GM10266 (cell line): ENCODE measurements around the gene RAI1.

ENCODE experiments used
- DNase-seq: peaks from one replicate; pipeline ENCODE4 v3.0.0; 2012; ENCODE audit errors: extremely low spot score
- CTCF ChIP-seq: IDR thresholded peaks from 2 replicates; pipeline ENCODE4 v1.5.1; 2012; ENCODE audit warnings: mild to moderate bottlenecking, low read depth; ENCODE audit not compliant: control insufficient read depth, insufficient read depth; ENCODE audit errors: missing control alignments

RAI1 gene

DNA sequence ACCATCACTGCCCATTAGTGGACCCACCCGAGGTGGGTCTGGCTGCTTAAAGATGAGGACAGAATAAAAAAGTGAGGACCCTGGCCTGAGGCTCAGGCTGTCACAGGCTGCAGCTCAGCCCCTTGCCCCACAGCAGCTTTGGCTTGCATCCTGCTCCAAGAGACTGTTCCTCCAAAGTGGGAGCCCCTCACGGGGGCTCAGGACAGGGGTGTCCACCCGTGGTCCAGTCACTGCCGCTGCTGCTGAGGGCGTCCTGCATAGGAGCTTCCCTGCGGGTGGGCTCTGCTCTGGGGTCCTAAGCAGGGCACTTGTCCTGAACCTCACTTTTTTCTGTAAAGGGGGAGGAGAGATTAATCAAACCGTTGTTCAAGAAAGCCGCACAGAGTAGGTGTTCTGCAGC, 107.7 kb downstream of the RAI1 start:
- no peak for TF ChIP-seq CTCF
- no peak for DNase-seq

- TF ChIP-seq CTCF: no peak
- no peak for DNase-seq
Observed at GRCh38 chr17:17789410-17789809, 108.2 kb downstream of the RAI1 start.

GRCh38 chr17:17789828-17790636, 108.8 kb downstream of the RAI1 start:
- no peak for TF ChIP-seq CTCF
- no peak for DNase-seq

DNA sequence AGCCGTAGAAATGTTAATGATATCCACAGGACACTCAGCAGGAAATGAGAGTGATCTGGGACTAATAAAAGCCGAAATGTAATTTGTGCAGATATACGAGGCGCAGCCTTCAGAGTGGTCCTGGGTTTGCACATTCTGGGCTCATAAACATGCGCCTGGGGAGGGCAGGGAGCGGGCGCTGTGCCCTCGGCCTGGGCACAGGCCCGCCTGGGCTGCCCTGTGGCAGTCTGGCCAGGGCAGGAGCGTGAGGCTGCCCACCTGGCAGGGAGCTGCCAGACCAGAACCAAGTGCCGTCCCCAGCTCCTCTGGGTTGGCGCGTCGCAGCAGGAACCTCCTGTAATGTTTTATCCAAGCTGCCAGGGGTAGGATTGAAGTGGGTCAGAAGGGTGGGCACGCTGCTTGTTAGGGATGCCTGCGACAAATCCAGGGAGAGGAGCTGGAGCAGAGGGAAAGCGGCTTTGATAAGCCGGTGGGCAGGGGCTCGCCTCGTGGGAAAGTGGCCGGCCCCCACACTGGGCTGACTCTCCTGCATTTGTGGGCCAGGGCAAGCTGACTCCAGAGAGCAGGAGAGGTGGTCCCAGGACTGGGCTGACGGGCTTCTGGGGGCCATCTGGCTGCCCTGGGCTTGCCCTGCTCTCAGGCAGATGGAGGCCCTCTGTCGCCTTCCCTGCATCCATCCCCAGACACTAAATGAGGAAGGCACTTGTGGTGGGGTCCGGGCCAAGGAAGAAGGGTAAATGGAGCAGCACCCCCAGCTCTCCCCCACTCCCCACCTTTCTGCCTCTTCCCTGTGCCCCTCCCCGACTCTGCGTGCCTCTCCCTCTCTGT, 109.6 kb downstream of the RAI1 start:
- no peak for TF ChIP-seq CTCF
- no peak for DNase-seq

GRCh38 chr17:17792037-17792550, 110.8 kb downstream of the RAI1 start:
- no peak for DNase-seq
- TF ChIP-seq CTCF: no peak

- no peak for TF ChIP-seq CTCF
- no peak for DNase-seq
Observed at GRCh38 chr17:17792551-17793377, 111.5 kb downstream of the RAI1 start.
